Effector memory CD4-positive, alpha-beta T cell (primary cell): ENCODE measurements around the gene OVCH2.

Experiments
- DNase-seq, 3 donors: peaks; one replicate each; pipeline ENCODE4 v3.0.0-alpha.2; 2020
- H3K27ac ChIP-seq: 2 replicates; pipeline ENCODE4 v1.7.0; 2013; ENCODE audit warnings: mild to moderate bottlenecking, low read length, moderate library complexity; ENCODE audit not compliant: insufficient read depth, poor library complexity, severe bottlenecking
- H3K27me3 ChIP-seq: replicated peaks from 2 replicates; pipeline ENCODE4 v1.7.0; 2013; ENCODE audit warnings: mild to moderate bottlenecking, low read length; ENCODE audit not compliant: insufficient read depth, control insufficient read depth, poor library complexity, severe bottlenecking
- H3K36me3 ChIP-seq: 2 replicates; pipeline ENCODE4 v1.7.0; 2013; ENCODE audit warnings: mild to moderate bottlenecking, low read length, moderate library complexity; ENCODE audit not compliant: control insufficient read depth, insufficient read depth
- H3K4me1 ChIP-seq: 2 replicates; pipeline ENCODE4 v1.7.0; 2013; ENCODE audit warnings: low read length, mild to moderate bottlenecking; ENCODE audit not compliant: control insufficient read depth, insufficient read depth, poor library complexity, severe bottlenecking
- H3K4me3 ChIP-seq: 2 replicates; pipeline ENCODE4 v1.7.0; 2013; ENCODE audit warnings: low read length, low read depth, mild to moderate bottlenecking; ENCODE audit not compliant: insufficient read depth, poor library complexity, severe bottlenecking
- H3K9me3 ChIP-seq: 2 replicates; pipeline ENCODE4 v1.7.0; 2013; ENCODE audit warnings: mild to moderate bottlenecking, low read length, moderate library complexity; ENCODE audit not compliant: control insufficient read depth

OVCH2 gene

GRCh38 chr11:7672276-7672959 is 33.9 kb downstream of the OVCH2 start:
- DNase-seq = no peak
- Histone ChIP-seq H3K4me3 (no peak overlapping the region), H3K9me3 (no peaks in the 10 kb centered on the region), H3K4me1 (peaks cover 12% of the 10 kb centered on the region), H3K36me3 (no peaks in the 10 kb centered on the region), H3K27ac (no peak overlapping the region), H3K27me3 (peaks cover 27% of the 10 kb centered on the region)

- Histone ChIP-seq H3K4me1 (peaks cover 12% of the 10 kb centered on the region), H3K4me3 (no peak overlapping the region), H3K27me3 (peaks cover 27% of the 10 kb centered on the region), H3K9me3 (no peaks in the 10 kb centered on the region), H3K36me3 (no peaks in the 10 kb centered on the region), H3K27ac (no peak overlapping the region)
- no peak for DNase-seq
Observed at GRCh38 chr11:7671347-7672215, 34.7 kb downstream of the OVCH2 start.

DNA sequence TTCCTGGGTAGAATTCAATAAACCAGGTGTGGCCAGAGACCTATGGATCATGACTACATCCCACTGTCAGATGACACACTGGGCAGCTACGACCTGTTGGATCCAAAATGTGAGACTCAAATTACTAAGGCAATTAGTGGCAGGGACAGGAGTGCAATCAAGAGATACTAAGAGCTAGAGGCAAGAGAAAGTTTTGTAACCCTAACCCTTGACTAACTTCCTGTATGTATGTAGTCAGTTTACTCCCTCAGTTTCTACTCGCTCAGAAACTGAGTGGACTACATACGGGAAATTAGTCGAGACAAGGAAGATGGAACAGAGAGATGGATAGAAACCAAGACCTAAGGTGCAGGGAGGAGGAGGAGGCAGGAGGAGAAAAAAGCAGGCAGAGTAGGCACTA is 35.6 kb downstream of the OVCH2 start:
- H3K27me3 ChIP-seq = peaks cover 27% of the 10 kb centered on the region
- H3K36me3 ChIP-seq = no peaks in the 10 kb centered on the region
- H3K9me3 ChIP-seq = no peaks in the 10 kb centered on the region
- no peak for DNase-seq
- H3K27ac ChIP-seq = no peak overlapping the region
- H3K4me3 ChIP-seq = no peak overlapping the region
- peaks cover 12% of the 10 kb centered on the region for H3K4me1 ChIP-seq

GRCh38 chr11:7668911-7669310 is 37.4 kb downstream of the OVCH2 start:
- no peaks in the 10 kb centered on the region for H3K9me3 ChIP-seq
- no peak overlapping the region for H3K27ac ChIP-seq
- H3K4me3 ChIP-seq = no peak overlapping the region
- H3K27me3 ChIP-seq = peaks cover 18% of the 10 kb centered on the region
- DNase-seq = no peak
- no peaks in the 10 kb centered on the region for H3K36me3 ChIP-seq
- H3K4me1 ChIP-seq = peaks cover 8% of the 10 kb centered on the region

GRCh38 chr11:7668464-7668863 is 37.8 kb downstream of the OVCH2 start:
- no peak for DNase-seq
- Histone ChIP-seq H3K4me3 (no peak overlapping the region), H3K36me3 (no peaks in the 10 kb centered on the region), H3K27me3 (peaks cover 14% of the 10 kb centered on the region), H3K9me3 (no peaks in the 10 kb centered on the region), H3K4me1 (peaks cover 5% of the 10 kb centered on the region), H3K27ac (no peak overlapping the region)

DNA sequence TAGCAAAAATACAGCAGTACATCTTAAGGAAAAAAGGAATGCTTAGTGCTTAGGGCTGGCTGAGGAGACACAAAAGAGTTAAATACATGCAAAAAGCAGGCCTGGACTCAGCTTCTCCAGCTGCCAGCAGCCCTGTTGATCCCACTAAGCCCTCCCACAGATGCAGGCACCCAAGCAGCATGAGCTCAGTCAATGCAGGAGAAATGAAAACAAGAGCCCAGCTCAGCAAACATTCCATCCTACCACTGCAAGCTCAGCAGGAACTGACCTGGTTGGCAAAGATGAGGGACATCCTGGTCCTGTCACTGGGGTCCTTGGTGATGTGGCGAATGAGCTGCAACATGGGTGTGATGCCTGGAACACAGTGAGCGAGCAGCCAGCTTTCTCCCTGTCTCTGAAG is 38.8 kb downstream of the OVCH2 start:
- no peaks in the 10 kb centered on the region for H3K36me3 ChIP-seq
- H3K4me3 ChIP-seq = no peak overlapping the region
- H3K9me3 ChIP-seq = no peaks in the 10 kb centered on the region
- DNase-seq = no peak
- no peaks in the 10 kb centered on the region for H3K4me1 ChIP-seq
- peaks cover 4% of the 10 kb centered on the region for H3K27me3 ChIP-seq
- no peak overlapping the region for H3K27ac ChIP-seq

- H3K27me3 ChIP-seq = no peaks in the 10 kb centered on the region
- no peaks in the 10 kb centered on the region for H3K9me3 ChIP-seq
- no peak overlapping the region for H3K4me3 ChIP-seq
- DNase-seq = no peak
- no peaks in the 10 kb centered on the region for H3K36me3 ChIP-seq
- no peak overlapping the region for H3K27ac ChIP-seq
- no peaks in the 10 kb centered on the region for H3K4me1 ChIP-seq
Observed at GRCh38 chr11:7666292-7666866, 39.9 kb downstream of the OVCH2 start.

GRCh38 chr11:7665473-7666291 is 40.6 kb downstream of the OVCH2 start:
- Histone ChIP-seq H3K36me3 (no peaks in the 10 kb centered on the region), H3K27me3 (no peaks in the 10 kb centered on the region), H3K9me3 (no peaks in the 10 kb centered on the region), H3K4me3 (no peak overlapping the region), H3K4me1 (no peaks in the 10 kb centered on the region), H3K27ac (no peak overlapping the region)
- DNase-seq = peak; percentile 41 to 62 (median 45)

DNA sequence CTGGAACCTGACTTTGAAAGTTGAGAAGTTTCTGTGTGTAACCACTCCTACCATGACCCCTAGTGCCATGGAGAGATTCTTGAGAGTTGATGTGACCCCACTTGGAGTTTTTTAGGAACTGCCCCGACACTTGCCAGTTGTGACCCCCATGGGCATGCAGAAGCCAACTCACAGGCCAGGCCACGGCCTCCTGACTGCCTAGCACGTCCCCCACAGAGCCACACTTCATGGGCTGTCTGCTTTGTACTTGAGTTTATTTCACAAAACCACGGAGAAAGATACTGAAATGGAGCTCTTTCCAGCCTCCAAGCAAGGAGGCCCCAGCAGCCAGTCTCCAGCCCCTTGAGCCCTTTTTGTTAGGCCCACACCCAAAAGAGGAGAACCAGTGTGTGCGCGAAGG is 41.4 kb downstream of the OVCH2 start:
- Histone ChIP-seq H3K27me3 (no peaks in the 10 kb centered on the region), H3K36me3 (no peaks in the 10 kb centered on the region), H3K4me1 (no peaks in the 10 kb centered on the region), H3K4me3 (no peak overlapping the region), H3K27ac (no peak overlapping the region), H3K9me3 (no peaks in the 10 kb centered on the region)
- DNase-seq = no peak
